Measurements from ENCODE around the gene CCDC85B.

DNA sequence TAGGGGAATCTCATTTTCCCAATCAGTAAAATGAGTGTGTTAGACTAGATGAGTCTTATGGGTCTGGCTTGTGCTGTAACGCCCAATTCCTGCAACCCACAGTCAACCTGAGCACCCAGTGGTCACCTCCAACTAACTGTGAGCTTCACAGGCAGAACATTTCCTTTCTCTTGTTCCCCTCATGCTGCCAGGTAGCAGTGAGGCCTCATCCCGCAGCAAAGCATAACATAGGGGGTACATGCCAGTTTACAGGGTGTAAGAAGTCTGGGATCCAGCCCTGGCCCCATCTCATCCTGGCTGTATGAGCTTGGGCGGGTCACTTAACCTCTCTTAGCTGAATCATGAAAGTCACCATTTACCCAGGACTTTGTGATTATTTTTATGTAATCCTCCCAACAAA lies 21.6 kb upstream of the CCDC85B start:
- TF ChIP-seq, protein P1, sequence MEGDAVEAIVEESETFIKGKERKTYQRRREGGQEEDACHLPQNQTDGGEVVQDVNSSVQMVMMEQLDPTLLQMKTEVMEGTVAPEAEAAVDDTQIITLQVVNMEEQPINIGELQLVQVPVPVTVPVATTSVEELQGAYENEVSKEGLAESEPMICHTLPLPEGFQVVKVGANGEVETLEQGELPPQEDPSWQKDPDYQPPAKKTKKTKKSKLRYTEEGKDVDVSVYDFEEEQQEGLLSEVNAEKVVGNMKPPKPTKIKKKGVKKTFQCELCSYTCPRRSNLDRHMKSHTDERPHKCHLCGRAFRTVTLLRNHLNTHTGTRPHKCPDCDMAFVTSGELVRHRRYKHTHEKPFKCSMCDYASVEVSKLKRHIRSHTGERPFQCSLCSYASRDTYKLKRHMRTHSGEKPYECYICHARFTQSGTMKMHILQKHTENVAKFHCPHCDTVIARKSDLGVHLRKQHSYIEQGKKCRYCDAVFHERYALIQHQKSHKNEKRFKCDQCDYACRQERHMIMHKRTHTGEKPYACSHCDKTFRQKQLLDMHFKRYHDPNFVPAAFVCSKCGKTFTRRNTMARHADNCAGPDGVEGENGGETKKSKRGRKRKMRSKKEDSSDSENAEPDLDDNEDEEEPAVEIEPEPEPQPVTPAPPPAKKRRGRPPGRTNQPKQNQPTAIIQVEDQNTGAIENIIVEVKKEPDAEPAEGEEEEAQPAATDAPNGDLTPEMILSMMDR (IDR thresholded peaks at IDR 0.05) = no peak
- TF ChIP-seq POLR2A (IDR thresholded peaks at IDR 0.05; ENCODE audit: low read depth) (no peak), POLR2AphosphoS5 (IDR thresholded peaks at IDR 0.05) (no peak)

Measured in esophagus muscularis mucosa (tissue), 3 donors.